Endometrial microvascular endothelial cells (primary cell): ENCODE results near the gene PPP6R3. TPM values are rescaled to one million over a fixed set of nuclear protein-coding genes. Genes with fewer than 3 reads are reported as not detected.
"Not testable (repeated sequence)": the region's sequence is repeated elsewhere in the genome, so short reads cannot be mapped to it uniquely, and the experiment has no call there.

ENCODE experiments used
- in situ Hi-C: cut with HindIII; loops from 2 replicates; pipeline ENCODE4 v1.10.0; 2017; ENCODE audit warnings: low sequenced_read_pairs, low pct_unique_long_range_greater_than_20kb; ENCODE audit errors: inconsistent ontology term
- total RNA-seq: library from RNA; depleted of rRNA; stranded (reverse); fragments of >200 nt; gene quantifications from one replicate; pipeline ENCODE4 v1.2.3, GENCODE V29; 2015; ENCODE audit errors: inconsistent ontology term

Gene PPP6R3
- total RNA-seq, 1 donor from 2014 or later = 101 TPM

DNA sequence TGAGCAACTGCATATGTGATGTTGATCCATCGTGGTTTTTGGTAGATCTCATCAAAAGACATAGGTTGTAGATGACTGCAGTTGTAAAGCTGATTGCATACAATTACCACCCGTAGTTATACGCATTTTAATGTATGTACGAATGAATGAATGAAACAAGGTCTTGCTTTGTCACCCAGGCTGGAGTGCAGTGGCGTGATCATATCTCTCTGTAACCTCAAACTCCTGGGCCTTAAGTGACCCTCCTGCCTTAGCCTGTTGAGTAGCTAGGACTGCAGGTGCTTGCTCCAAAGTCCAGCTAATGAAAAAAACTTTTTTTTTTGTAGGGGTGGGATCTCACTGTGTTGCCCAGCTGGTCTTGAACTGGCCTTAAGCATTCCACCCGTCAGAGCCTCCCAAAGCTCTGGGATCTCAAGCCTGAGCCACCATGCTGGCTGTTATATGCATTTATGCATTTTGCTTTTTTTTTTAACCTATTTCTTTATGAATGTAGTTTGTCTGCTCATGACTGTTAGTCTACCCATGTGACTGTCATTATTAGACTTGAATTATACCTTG is 53.5 kb downstream of the PPP6R3 start:
- in situ Hi-C loops = no loop called here

DNA sequence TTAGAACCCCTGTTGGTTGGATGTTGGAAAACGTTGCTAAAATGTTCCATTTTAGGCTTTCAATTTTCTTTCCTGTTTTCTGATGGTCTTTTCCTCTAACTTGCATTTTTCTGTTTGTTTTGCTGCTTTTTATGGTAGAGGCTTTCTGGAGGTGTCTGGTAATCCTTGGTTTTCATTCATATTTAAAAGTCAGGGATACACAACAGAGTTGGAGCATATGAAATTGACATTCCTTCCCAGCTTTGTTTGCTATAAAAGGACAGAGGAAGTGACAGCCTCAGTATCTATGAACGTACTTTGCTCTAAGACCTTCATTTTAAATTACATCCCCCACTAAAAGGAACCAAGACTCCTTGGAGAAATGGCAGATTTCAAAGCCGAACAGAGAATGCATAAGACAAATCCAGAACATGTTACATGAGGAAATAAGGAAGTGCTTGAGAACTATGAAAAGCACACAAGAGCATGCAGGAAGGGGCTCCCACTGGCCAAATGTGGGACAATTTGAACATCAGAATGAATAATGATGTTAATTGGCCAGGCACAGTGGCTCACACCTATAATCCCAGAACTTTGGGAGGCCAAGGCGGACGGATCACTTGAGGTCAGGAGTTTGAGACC is 56.7 kb downstream of the PPP6R3 start:
- in situ Hi-C loops = no loop called here

DNA sequence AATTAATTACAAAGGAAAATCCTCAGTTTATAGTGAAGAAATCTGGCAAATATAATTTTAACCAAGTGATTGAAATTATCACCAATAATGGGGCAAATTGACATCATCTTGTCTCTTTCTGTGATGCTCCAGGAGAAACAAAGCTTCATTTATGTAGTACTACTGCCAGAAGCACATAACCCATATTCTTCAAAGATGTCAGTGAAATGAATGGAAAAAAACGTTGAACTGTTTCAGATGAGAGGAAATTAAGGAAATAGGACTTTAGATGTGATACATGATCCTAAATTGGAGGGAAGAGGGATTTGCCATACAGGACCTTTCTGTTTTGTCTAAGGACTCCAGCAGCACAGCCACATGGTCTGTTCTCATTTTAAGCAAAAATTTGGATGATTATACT is 57.6 kb downstream of the PPP6R3 start:
- in situ Hi-C loops = no loop called here

DNA sequence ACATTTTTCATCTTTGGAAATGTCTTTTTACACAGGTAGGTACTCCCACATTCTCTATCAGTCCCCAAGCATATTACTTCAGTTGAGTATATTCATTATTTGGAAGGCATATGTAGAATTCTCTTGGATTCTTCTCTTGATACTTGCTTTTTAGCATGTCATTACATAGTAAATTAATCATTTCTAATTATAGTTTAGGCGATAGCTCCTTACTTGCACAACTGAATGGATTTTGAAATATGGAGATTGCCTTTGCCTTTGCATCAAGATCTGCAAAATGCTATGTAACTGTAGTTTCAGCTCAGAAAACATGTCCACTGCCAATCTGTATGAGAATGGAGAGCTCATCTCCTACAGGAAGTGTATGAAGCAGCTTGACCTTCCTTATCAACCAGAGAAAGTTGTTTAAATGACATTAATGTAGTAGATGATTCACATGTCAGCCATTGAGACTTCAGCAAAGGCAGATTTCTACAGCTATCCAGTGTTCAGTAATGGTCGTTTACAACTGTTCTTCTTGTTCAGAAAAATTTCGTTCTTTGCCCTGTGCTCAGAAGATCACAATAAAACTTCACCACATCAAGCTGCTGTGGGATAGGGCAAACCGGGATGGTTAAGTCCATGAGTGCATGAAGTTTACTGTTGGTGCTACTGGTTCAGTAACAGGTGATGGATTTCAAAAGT is 61.6 kb downstream of the PPP6R3 start:
- in situ Hi-C loops = no loop called here

DNA sequence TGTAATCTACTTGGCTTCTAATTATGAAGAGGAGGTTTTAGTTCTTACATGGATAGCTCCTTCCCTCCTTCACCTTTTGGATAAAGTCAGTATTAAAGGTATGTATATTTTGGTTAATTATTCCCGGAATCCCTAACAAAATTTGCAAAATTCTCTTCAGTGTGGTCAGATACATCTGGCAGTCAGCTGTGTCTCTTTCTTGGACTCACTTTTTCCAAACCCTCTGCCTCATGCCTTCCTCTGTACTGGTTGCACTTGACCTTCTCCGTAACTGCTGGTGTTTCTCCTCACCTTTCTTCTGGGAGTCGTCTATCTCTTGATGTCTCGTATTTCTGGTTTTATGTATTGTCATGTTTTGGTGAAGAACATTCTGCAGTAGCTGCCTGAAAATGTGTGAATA is 62.5 kb downstream of the PPP6R3 start:
- in situ Hi-C loops = no loop called here

DNA sequence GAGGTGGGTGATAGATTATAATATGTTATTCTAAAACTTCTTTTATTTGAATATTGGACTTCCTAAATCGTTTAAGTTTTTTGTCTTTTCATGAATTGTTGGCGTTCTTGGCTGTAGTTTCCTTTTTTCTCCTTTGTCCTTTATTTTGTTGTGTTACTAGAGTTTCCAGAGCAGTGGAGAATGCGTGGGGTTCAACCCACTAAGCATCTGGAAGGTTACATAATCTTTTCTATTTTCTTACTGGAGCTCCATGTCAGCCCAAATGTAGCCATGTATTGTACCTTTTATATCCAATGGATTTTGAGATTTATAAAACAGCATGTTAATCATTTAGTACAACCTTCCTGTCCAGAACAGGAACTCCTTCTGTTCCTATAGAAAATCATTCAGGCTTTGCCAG is 63.2 kb downstream of the PPP6R3 start:
- in situ Hi-C loops = no loop called here

DNA sequence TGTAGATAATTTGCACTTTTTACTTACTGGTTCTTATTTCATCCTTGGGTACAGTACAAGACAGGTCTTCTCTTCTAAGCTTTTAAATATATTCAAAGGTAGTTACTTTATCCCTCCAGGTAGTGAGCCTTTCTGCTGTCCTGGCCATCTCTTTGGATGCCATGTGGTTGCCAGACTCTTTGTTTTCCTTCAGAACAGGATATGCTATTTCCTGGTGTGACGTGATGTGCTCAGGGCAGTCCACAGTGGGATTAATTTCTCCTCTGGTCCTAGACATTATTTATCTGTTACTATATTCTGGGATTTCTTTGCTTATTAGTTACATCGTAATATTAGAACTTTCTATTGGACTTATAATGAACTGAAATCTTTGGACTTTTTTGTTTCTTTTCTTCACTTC is 63.7 kb downstream of the PPP6R3 start:
- in situ Hi-C loops = no loop called here

DNA sequence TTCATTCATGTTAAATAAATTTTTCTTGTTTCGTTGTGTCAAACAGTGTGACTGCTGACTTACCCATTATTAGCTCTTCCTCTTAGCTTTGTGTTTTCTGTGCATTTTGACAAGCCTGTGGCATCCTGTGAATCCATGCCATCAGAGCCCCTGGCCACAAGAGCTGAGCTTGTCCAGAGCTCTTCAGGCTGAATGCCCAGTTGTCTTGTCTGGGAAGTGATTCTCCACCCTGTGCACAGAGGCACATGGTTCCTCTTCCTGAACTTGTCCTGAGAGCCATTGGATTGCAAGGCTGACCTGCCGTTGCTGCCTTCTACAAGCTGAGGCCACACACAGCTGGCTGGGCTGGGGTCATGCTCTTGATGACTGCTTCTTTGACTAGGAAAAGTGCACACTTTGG is 64.1 kb downstream of the PPP6R3 start:
- in situ Hi-C loops = no loop called here

DNA sequence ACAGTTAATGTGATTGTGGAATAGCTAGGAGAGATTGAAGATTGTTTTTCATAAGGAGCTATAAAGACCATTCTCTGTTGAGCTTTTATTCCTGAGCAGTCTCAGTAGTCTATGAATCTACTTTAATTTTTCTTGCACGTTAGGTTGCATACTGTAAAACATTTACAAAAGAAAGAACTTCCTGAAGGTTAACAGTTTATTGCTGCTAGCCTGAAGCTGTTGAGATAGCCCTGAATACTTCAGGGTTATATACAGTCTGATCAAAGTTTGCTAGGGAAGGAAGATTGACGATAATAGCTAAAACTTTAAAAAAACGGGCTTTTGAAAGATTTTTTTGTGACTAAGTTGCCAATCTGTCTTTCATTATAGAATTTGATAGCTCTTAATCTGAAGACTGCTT is 64.8 kb downstream of the PPP6R3 start:
- in situ Hi-C loops = no loop called here

DNA sequence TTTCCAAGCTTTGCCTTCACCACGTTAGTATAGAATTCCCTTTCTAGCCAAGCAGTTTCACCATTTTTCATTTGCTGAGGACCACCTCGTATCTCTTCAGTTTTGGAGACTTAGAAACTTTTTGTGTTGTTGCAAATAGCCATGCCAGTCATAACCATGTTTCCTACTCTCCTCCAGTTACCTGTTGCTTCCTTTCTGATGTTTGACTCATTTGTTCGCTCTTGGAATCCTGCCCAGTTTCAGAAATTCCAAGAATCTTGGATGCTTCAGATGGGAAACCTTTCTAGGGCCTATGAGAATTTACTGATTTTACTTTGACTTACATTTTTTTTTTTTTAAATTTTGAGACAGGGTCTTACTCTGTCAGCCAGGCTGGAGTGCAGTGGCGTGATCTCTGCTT is 65.4 kb downstream of the PPP6R3 start:
- in situ Hi-C loops = no loop called here

DNA sequence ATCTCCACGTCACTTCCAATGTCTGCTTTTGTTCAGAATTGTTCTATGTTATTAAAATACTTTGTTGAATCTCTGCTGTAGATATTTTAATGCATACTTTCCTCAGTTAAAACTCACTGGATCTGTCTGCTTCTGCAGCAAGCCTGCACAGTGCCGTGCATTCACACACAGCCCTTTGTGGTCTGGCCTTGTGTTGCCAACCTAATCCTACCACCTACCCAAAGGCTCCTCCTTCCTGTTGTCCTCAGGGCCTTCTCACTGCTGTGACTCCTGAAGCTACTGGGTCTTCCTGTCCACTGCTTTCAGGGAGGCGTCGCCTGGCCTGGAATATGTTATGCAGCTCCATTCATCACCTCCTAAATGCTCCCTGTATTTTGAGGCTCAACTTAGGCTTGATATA is 67.0 kb downstream of the PPP6R3 start:
- in situ Hi-C loops = no loop called here

DNA sequence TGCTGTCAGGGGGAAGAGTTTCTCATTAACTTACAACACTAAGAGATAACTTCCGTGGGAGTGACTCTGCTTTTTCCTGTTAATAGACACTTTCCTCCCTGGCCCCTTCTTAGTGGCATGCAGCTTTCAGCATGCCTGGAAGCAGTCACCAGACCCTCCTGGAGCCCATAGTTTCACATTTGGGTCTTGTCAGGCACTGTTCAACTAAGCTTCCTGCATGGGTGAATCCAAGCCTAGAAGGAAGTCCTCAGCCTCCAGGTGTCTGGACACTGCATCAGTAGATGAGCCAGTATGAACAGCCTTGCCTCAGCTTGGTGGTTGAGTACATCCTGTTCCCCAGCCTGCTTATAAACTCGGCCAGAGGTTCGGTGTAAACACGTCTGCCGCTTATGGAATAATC is 68.1 kb downstream of the PPP6R3 start:
- in situ Hi-C loops = no loop called here

DNA sequence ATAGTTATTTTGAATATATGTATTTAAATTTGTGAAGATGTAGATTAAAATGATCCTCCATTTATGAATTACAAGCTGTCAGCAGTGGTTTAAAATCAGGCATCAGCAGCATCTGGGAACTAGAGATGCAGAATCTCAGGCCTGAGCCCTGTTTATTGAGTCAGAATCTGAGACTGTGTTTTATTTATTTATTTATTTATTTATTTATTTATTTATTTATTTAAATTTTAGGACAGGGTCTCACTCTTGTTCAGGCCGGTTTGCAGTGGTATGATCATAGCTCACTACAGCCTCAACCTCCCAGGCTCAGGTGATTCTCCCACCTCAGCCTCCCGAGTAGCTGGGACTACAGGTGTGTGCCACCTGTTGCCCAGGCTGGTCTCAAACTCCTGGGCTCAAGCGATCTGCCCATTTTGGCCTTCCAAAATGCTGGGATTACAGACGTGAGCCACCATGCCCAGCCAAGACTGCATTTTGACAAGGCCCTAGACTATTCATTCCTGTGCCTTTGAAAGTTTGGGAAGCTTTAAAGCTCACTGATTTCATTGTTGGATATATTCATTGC is 70.7 kb downstream of the PPP6R3 start:
- in situ Hi-C loops = no loop called here

DNA sequence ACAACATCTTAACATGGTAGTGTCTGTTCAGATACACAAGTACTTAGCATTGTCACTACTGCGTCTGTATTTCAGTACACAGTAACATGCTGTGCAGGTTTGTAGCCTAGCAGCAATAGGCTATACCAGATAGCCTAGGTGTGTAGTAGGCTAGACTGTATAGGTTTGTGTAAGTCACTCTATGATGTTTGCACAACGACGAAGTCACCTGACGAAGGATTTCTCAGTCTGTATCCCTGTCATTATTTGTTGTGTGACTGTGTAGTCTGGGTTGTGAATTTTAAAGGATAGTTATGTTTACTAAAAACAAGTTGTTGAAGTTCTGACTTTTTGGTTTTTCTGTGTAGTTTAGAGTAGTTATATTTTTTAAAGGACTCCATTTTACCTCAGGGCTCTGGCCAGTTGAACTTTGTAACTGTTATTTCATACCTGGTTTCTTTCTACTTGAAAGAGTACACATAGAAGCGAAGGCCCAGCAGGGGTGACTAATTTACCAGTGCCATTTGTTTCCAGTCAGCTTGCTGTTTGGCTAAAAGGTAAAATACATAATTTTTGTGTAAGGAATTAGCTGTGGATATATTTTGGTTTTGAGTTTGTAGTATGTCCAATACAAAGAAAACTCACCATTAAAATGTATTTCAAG is 72.3 kb downstream of the PPP6R3 start:
- in situ Hi-C loops = no loop called here

DNA sequence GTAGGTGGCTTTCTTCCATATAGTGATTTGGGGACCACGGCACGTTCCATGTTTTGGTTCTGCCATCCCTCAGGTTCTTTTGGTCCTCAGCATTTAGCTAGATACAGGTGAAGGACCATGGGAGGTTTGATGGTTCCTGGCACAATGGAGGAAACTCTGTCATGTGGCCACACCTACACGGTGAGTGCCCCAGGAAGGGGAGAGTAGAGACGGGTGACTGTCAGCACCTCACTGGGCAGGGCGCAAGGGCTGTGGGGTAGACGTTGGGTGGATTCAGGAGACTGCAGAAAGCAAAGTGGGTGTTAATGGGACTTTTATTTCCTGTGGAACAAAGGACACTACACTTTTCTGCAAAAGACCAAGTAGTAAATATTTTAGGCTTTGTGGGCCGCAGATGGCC is 73.4 kb downstream of the PPP6R3 start:
- in situ Hi-C loops = no loop called here

DNA sequence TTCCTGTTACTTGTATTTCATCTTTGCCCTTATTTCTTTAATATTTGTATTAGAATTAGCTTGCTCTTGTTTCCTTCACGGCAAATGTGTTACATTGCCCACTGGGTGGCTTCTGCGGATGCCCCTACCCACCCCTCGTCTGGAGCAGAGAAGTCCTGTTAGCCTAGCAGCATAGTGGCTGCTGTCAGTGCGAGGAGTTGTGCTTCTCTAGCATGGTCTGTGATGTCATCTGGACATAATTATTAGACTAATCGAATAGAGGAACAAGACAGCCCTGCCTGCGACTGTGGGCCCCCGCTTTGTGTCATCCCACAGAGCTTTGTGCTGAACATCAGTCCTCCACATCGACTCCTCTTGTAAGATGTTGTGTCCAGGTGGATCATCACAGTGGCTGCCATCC is 74.5 kb downstream of the PPP6R3 start:
- in situ Hi-C loops = no loop called here

DNA sequence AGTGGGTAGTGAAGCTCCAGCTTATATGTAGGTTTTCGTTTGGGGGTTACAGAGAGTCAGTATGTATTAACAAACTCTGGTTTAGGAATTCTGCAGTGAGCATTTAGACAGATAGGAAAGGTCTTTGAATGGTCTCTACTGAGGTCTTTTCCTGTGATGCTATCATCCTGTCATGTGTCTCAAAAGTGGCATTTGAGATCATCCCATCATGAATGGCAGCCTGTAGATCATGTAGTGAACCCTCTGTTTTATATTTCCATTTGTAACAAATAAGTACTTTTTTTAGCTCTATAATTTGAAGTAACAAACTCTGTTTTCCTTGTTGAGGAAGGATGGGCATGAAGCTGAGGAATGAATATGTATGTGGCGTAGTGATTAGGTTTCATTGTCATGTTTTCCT is 76.2 kb downstream of the PPP6R3 start:
- in situ Hi-C loops = no loop called here

DNA sequence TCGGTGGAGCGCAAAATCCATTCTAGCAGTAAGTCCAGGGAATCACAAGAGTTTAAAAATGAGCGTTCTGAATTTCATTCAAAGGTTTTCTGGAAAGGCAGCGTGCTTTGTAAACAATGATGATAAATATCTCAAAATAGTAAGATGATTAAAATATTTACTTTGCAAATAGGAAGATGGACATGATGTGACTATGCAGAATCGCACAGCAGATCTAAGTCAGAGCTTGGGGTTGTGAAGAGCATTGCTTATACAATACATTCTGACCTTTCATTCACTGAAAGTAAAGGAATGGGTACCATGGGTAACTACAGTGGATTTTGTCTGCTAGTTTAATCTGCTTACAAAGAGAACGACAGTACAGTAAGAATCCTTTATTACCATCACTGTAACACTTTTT is 77.5 kb downstream of the PPP6R3 start:
- in situ Hi-C loops = no loop called here

DNA sequence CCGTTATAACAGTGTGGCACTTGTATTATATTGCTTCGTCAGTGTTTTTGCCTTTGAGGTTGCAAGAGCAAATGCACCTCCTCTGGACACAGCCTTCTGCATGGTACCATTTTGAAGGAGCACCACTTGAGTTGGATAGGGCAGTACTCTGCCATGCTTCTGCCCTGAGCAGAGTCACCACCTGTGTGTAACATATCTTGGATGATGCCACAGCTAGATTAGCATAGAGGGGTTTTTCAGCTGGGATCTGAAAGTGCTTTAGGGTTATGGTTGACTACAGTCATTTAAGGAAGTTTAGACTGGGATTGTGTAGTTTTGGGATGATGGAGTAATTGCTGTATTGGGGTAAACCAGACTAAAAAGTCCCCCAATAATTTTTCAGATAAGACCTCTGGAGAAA is 78.8 kb downstream of the PPP6R3 start:
- in situ Hi-C loops = no loop called here

DNA sequence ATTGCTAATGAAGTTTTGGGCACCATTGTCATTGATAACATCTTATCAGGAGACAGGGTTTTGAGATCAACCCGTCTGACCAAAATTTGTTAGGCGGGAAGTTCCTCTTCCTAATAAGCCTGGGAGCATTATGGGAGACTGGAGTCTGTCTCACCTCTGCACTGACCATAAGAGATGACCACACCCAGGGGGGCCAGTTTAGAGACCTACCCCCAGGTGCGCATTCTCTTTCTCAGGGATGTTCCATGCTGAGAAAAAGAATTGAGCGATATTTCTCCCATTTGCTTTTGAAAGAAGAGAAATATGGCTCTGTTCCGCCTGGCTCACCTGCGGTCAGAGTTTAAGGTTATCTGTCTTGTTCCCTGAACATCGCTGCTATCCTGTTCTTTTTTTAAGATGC is 80.0 kb downstream of the PPP6R3 start:
- in situ Hi-C loops = not testable (repeated sequence)
